SK-N-SH (cell line): ENCODE data around the gene ZFP64. TPM values are rescaled to one million over a fixed set of nuclear protein-coding genes. Genes with fewer than 3 reads are reported as not detected.

ENCODE experiments used
- CTCF ChIA-PET: fragments of 300-600, 350-600 bp; formaldehyde crosslinking; extraction: SDS; loops from one replicate; lab custom pipeline; 2021; lab: Yijun Ruan, JAX
- POLR2A ChIA-PET: fragments of 350-600 bp; sonication (Branson Sonifier 250); formaldehyde crosslinking; extraction: SDS; loops from one replicate; lab custom pipeline; 2020; ENCODE audit warnings: antibody characterized with exemption, inconsistent platforms; lab: Yijun Ruan, JAX
- DNase-seq: peaks from one replicate; pipeline ENCODE4 v3.0.0; 2012
- H2AFZ ChIP-seq: fragments of 200-600 bp; sonication (generic); 2 replicates; pipeline ENCODE4 v1.8.1; 2016; ENCODE audit warnings: antibody characterized with exemption, mild to moderate bottlenecking, low read depth
- H3F3A ChIP-seq: fragments of 200-600 bp; sonication (generic); replicated peaks from 2 replicates; pipeline ENCODE3; 2016; ENCODE audit warnings: antibody characterized with exemption, mild to moderate bottlenecking; ENCODE audit not compliant: insufficient read depth
- H3K27ac ChIP-seq, 2 experiments: fragments of 200-500 bp in 1 of 2; fragments of 200-600 bp in 1 of 2; sonication (Bioruptor generic) in 1 of 2; sonication (generic), shearing (Covaris generic) in 1 of 2; 2 replicates each; pipeline versions ENCODE4 v1.5.1 to v1.6.1; 2014 to 2016; ENCODE audit warnings: low read depth in 2 of 2, inconsistent platforms in 1 of 2, low read length in 1 of 2, mild to moderate bottlenecking in 1 of 2, mixed read lengths in 1 of 2
- H3K27me3 ChIP-seq: fragments of 200-600 bp; sonication (generic), shearing (Covaris generic); 2 replicates; pipeline ENCODE4 v1.6.1; 2016; ENCODE audit warnings: mixed run types; ENCODE audit not compliant: insufficient read depth
- H3K36me3 ChIP-seq, 2 experiments: fragments of 200-500 bp in 1 of 2; fragments of 200-600 bp in 1 of 2; sonication (Bioruptor generic) in 1 of 2; sonication (generic) in 1 of 2; replicated peaks in 1 of 2; 2 replicates each; pipeline versions ENCODE3 to v1.5.1; 2014 to 2016; ENCODE audit warnings: low read length in 1 of 2, mild to moderate bottlenecking in 1 of 2; ENCODE audit not compliant: insufficient read depth in 2 of 2, control insufficient read depth in 1 of 2
- H3K4me1 ChIP-seq, 2 experiments: fragments of 200-500 bp in 1 of 2; fragments of 200-600 bp in 1 of 2; sonication (Bioruptor generic) in 1 of 2; sonication (generic), shearing (Covaris generic) in 1 of 2; 2 replicates each; pipeline versions ENCODE4 v1.5.1 to v1.6.1; 2014 to 2016; ENCODE audit warnings: low read depth in 1 of 2, low read length in 1 of 2, mixed run types in 1 of 2; ENCODE audit not compliant: insufficient read depth in 2 of 2, control insufficient read depth in 1 of 2
- H3K4me2 ChIP-seq: fragments of 200-600 bp; sonication (generic), shearing (Covaris generic); 2 replicates; pipeline ENCODE4 v1.6.1; 2017; ENCODE audit warnings: mixed run types
- H3K4me3 ChIP-seq, 2 experiments: fragments of 200-500 bp in 1 of 2; fragments of 200-600 bp in 1 of 2; sonication (Bioruptor generic) in 1 of 2; sonication (generic), shearing (Covaris generic) in 1 of 2; 2 replicates each; pipeline versions ENCODE4 v1.5.1 to v1.8.1; 2014 to 2016; ENCODE audit warnings: low read depth in 2 of 2, inconsistent platforms in 1 of 2, low read length in 1 of 2, mild to moderate bottlenecking in 1 of 2, mixed read lengths in 1 of 2, moderate library complexity in 1 of 2
- H3K79me2 ChIP-seq: fragments of 200-600 bp; sonication (generic); 2 replicates; pipeline ENCODE4 v1.8.1; 2017; ENCODE audit warnings: mild to moderate bottlenecking; ENCODE audit not compliant: insufficient read depth
- H3K9ac ChIP-seq: fragments of 200-600 bp; sonication (generic); 2 replicates; pipeline ENCODE4 v1.6.1; 2017; ENCODE audit warnings: mixed run types
- H3K9me2 ChIP-seq: fragments of 200-600 bp; sonication (generic); 2 replicates; pipeline ENCODE4 v1.6.1; 2017; ENCODE audit warnings: mixed run types
- H3K9me3 ChIP-seq: fragments of 200-600 bp; sonication (generic); 2 replicates; pipeline ENCODE4 v1.6.1; 2017; ENCODE audit warnings: mixed run types, mild to moderate bottlenecking, moderate library complexity
- H4K20me1 ChIP-seq: fragments of 200-600 bp; sonication (generic); 2 replicates; pipeline ENCODE4 v1.6.1; 2017; ENCODE audit warnings: mild to moderate bottlenecking, mixed run types; ENCODE audit not compliant: insufficient read depth
- EZH2phosphoT487 ChIP-seq: fragments of 200-600 bp; sonication (generic); IDR thresholded peaks from 2 replicates; pipeline ENCODE4 v1.6.1; 2017; ENCODE audit warnings: low read depth, mixed run types, mild to moderate bottlenecking, antibody characterized with exemption, moderate library complexity, borderline replicate concordance
- FOSL2 ChIP-seq: IDR thresholded peaks from 2 replicates; pipeline ENCODE4 v1.4.0; 2012; ENCODE audit warnings: low read depth, mild to moderate bottlenecking, moderate library complexity, borderline replicate concordance
- FOXM1 ChIP-seq: IDR thresholded peaks from 2 replicates; pipeline ENCODE4 v1.4.0; 2012; ENCODE audit warnings: low read depth, mild to moderate bottlenecking
- GABPA ChIP-seq: IDR thresholded peaks from 2 replicates; pipeline ENCODE4 v1.4.0; 2012; ENCODE audit warnings: low read depth, mild to moderate bottlenecking
- GATA2 ChIP-seq: sonication (generic); formaldehyde crosslinking; IDR thresholded peaks from 2 replicates; pipeline ENCODE4 v1.5.0; 2020; ENCODE audit warnings: mild to moderate bottlenecking, missing genetic modification reagents
- MEF2A ChIP-seq: IDR thresholded peaks from 2 replicates; pipeline ENCODE4 v1.4.0; 2012; ENCODE audit warnings: low read depth, borderline replicate concordance
- NFIC ChIP-seq: IDR thresholded peaks from 2 replicates; pipeline ENCODE4 v1.4.0; 2012; ENCODE audit warnings: borderline replicate concordance
- NRF1 ChIP-seq: IDR thresholded peaks from 2 replicates; pipeline ENCODE4 v1.6.1; 2012; ENCODE audit warnings: low read depth, mild to moderate bottlenecking, low read length
- POLR2AphosphoS5 ChIP-seq: IDR thresholded peaks from 2 replicates; pipeline ENCODE4 v1.6.1; 2012; ENCODE audit warnings: low read depth, low read length
- RAD21 ChIP-seq: IDR thresholded peaks from 2 replicates; pipeline ENCODE4 v1.6.1; 2012; ENCODE audit warnings: mild to moderate bottlenecking, low read length
- REST ChIP-seq: IDR thresholded peaks from 2 replicates; pipeline ENCODE4 v1.6.1; 2012; ENCODE audit warnings: mild to moderate bottlenecking, low read depth, low read length, moderate library complexity
- RFX5 ChIP-seq: IDR thresholded peaks from 2 replicates; pipeline ENCODE4 v1.6.1; 2012; ENCODE audit warnings: mild to moderate bottlenecking, improper control_type of control experiment, low read length
- RXRA ChIP-seq: IDR thresholded peaks from 2 replicates; pipeline ENCODE4 v1.4.0; 2012; ENCODE audit warnings: low read depth, mild to moderate bottlenecking, borderline replicate concordance
- SMC3 ChIP-seq: IDR thresholded peaks from 2 replicates; pipeline ENCODE4 v1.6.1; 2012; ENCODE audit warnings: low read depth, low read length, improper control_type of control experiment
- TAF1 ChIP-seq: IDR thresholded peaks from 2 replicates; pipeline ENCODE4 v1.6.1; 2012; ENCODE audit warnings: low read depth, mild to moderate bottlenecking, low read length, moderate library complexity, borderline replicate concordance
- TEAD4 ChIP-seq: IDR thresholded peaks from 2 replicates; pipeline ENCODE4 v1.4.0; 2012; ENCODE audit warnings: mild to moderate bottlenecking, borderline replicate concordance; ENCODE audit not compliant: insufficient read depth
- ZBTB33 ChIP-seq: IDR thresholded peaks from 2 replicates; pipeline ENCODE4 v1.4.0; 2012; ENCODE audit warnings: low read depth, borderline replicate concordance
- WGBS: methylation state at CpG from one replicate; pipeline ENCODE4 v1.1.6; 2017; ENCODE audit warnings: low lambda C conversion rate; 5-methylcytosine and 5-hydroxymethylcytosine counted together
- polyA plus RNA-seq, 3 experiments: library from polyadenylated mRNA; depleted of rRNA; stranded (reverse); fragments of >200 nt; gene quantifications; 2 replicates each; pipeline ENCODE4 v1.2.3, GENCODE V29; 2012
- TF ChIP-seq, protein P1 (sequence below): fragments of 150-350 bp; IDR thresholded peaks from 2 replicates; pipeline ENCODE4 v1.6.1; 2016; ENCODE audit warnings: mild to moderate bottlenecking, low read depth, low read length
- TF ChIP-seq, protein P2 (sequence below): IDR thresholded peaks from 2 replicates; pipeline ENCODE4 v1.4.0; 2012; ENCODE audit warnings: low read depth, borderline replicate concordance

The ZFP64 gene
- polyA plus RNA-seq, 1 of the 3 experiments (the other 2 are of a cell fraction), result 12.8 TPM

GRCh38 chr20:52191132-52191915, at the start of gene ZFP64 (continued):
- TF ChIP-seq, protein P1, sequence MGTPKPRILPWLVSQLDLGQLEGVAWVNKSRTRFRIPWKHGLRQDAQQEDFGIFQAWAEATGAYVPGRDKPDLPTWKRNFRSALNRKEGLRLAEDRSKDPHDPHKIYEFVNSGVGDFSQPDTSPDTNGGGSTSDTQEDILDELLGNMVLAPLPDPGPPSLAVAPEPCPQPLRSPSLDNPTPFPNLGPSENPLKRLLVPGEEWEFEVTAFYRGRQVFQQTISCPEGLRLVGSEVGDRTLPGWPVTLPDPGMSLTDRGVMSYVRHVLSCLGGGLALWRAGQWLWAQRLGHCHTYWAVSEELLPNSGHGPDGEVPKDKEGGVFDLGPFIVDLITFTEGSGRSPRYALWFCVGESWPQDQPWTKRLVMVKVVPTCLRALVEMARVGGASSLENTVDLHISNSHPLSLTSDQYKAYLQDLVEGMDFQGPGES, result no peak
- TF ChIP-seq FOXM1 (no peak), GATA2 (CRISPR knock-in tag) (no peak), NRF1 (no peak), POLR2AphosphoS5 (no peak; the same call in none of the 2 replicates), REST (no peak), NFIC (no peak)

- no peak overlapping the region for H3K9ac ChIP-seq
- TF ChIP-seq, protein P1, result no peak
- TF ChIP-seq GABPA (no peak), MEF2A (no peak), SMC3 (no peak), NRF1 (no peak), RFX5 (no peak), TEAD4 (no peak), FOSL2 (no peak), EZH2phosphoT487 (no peak), NFIC (no peak), RAD21 (no peak), RXRA (no peak), TAF1 (no peak), ZBTB33 (no peak), GATA2 (CRISPR knock-in tag) (no peak)
- TF ChIP-seq, protein P2, sequence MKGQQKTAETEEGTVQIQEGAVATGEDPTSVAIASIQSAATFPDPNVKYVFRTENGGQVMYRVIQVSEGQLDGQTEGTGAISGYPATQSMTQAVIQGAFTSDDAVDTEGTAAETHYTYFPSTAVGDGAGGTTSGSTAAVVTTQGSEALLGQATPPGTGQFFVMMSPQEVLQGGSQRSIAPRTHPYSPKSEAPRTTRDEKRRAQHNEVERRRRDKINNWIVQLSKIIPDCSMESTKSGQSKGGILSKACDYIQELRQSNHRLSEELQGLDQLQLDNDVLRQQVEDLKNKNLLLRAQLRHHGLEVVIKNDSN, result no peak
- no peak overlapping the region for H3K27ac ChIP-seq
- POLR2A ChIA-PET, result no interaction called here
- no peak overlapping the region for H3K4me3 ChIP-seq
- H3K36me3 ChIP-seq, result no peaks in the 10 kb centered on the region
- H2AFZ ChIP-seq, result no peak overlapping the region
- H3K9me2 ChIP-seq, result no peaks in the 10 kb centered on the region
- 38% methylated on average over 1 of the region's 1 CpG for WGBS
- no peaks in the 10 kb centered on the region; a peak in 2 of 4 replicates for H3K4me1 ChIP-seq
- no peaks in the 10 kb centered on the region; the same call in 1 of the 2 replicates for H3K27me3 ChIP-seq
- no peaks in the 10 kb centered on the region for H3K79me2 ChIP-seq
- no peaks in the 10 kb centered on the region for H3K9me3 ChIP-seq
- H4K20me1 ChIP-seq, result no peaks in the 10 kb centered on the region
- H3F3A ChIP-seq, result no peaks in the 10 kb centered on the region
- DNase-seq, result no peak
- H3K4me2 ChIP-seq, result no peak overlapping the region
- CTCF ChIA-PET, result interaction anchor here (0.6 to 4.5 kb wide), 2 partner anchors 71 to 1793 kb away, joined by 4 to 65 read pairs; no protein-coding TSS in a partner anchor
Observed at GRCh38 chr20:52240802-52241201, 49.2 kb upstream of the ZFP64 start.
